Glomerular endothelial cell (primary cell): ENCODE results near the gene MAP1B. TPM values are rescaled to one million over a fixed set of nuclear protein-coding genes. Genes with fewer than 3 reads are reported as not detected.
"Not testable (repeated sequence)": the region's sequence is repeated elsewhere in the genome, so short reads cannot be mapped to it uniquely, and the experiment has no call there.

ENCODE experiments used
- DNase-seq: peaks from one replicate; pipeline ENCODE4 v3.0.0-alpha.2; 2011; ENCODE audit warnings: low read depth, low spot score; ENCODE audit errors: extremely low read depth
- total RNA-seq: library from RNA; depleted of rRNA; stranded (reverse); fragments of >200 nt; gene quantifications from 2 replicates; pipeline ENCODE4 v1.2.3, GENCODE V29; 2015

MAP1B gene
- total RNA-seq, 1 donor from 2014 or later: 401 TPM

GRCh38 chr5:72159501-72159911 lies 52.2 kb downstream of the MAP1B start:
- DNase-seq: no peak

GRCh38 chr5:72160329-72160728 lies 53.1 kb downstream of the MAP1B start:
- no peak for DNase-seq

- no peak for DNase-seq
Measured at GRCh38 chr5:72160959-72161358, 53.7 kb downstream of the MAP1B start.

- DNase-seq: no peak
Measured at GRCh38 chr5:72161951-72162350, 54.7 kb downstream of the MAP1B start.

- no peak for DNase-seq
Measured at GRCh38 chr5:72163349-72163983, 56.2 kb downstream of the MAP1B start.

- DNase-seq: no peak
Measured at GRCh38 chr5:72166070-72166979, 59.0 kb downstream of the MAP1B start.

- no peak for DNase-seq
Measured at GRCh38 chr5:72167257-72167656, 60.0 kb downstream of the MAP1B start.

- no peak for DNase-seq
Measured at GRCh38 chr5:72167804-72168203, 60.5 kb downstream of the MAP1B start.

GRCh38 chr5:72170101-72170500 lies 62.8 kb downstream of the MAP1B start:
- DNase-seq: no peak

- not testable (repeated sequence) for DNase-seq
Measured at GRCh38 chr5:72171181-72171580, 63.9 kb downstream of the MAP1B start.

- no peak for DNase-seq
Measured at GRCh38 chr5:72171667-72172066, 64.4 kb downstream of the MAP1B start.

- DNase-seq: no peak
Measured at GRCh38 chr5:72172786-72173185, 65.5 kb downstream of the MAP1B start.

GRCh38 chr5:72177538-72177937 lies 70.3 kb downstream of the MAP1B start:
- no peak for DNase-seq

GRCh38 chr5:72179028-72179815 lies 71.9 kb downstream of the MAP1B start:
- DNase-seq: no peak

GRCh38 chr5:72179816-72180440 lies 72.7 kb downstream of the MAP1B start:
- no peak for DNase-seq

GRCh38 chr5:72180925-72181324 lies 73.7 kb downstream of the MAP1B start:
- DNase-seq: no peak

GRCh38 chr5:72182686-72183085 lies 75.4 kb downstream of the MAP1B start:
- no peak for DNase-seq

GRCh38 chr5:72183101-72183520 lies 75.8 kb downstream of the MAP1B start:
- DNase-seq: no peak

- DNase-seq: no peak
Measured at GRCh38 chr5:72184408-72184807, 77.1 kb downstream of the MAP1B start.

- DNase-seq: no peak
Measured at GRCh38 chr5:72185496-72186329, 78.4 kb downstream of the MAP1B start.
